AG04450 (cell line): ENCODE data around the gene EVC. TPM values are rescaled to one million over a fixed set of nuclear protein-coding genes. Genes with fewer than 3 reads are reported as not detected.

Experiments used
- CTCF ChIA-PET: fragments of 300-600, 350-600 bp; formaldehyde crosslinking; extraction: SDS; loops from one replicate; lab custom pipeline; 2022; ENCODE audit warnings: antibody characterized with exemption, inconsistent platforms; lab: Charles Lee
- POLR2A ChIA-PET: fragments of 350-600 bp; formaldehyde crosslinking; extraction: SDS; loops from one replicate; lab custom pipeline; 2021; ENCODE audit warnings: antibody characterized with exemption, inconsistent platforms; lab: Yijun Ruan, JAX
- DNase-seq: peaks from one replicate; pipeline ENCODE4 v3.0.0-alpha.2; 2011; ENCODE audit warnings: low read depth, low spot score
- H3K27ac ChIP-seq: one replicate; pipeline ENCODE4 v1.5.1; 2012; ENCODE audit warnings: low read depth, low read length, control low read depth
- H3K27me3 ChIP-seq: one replicate; pipeline ENCODE4 v1.6.0; 2012; ENCODE audit warnings: low read length; ENCODE audit not compliant: control insufficient read depth, insufficient read depth
- H3K4me3 ChIP-seq: 2 replicates; pipeline ENCODE4 v1.5.1; 2011; ENCODE audit warnings: mild to moderate bottlenecking, low read depth, low read length, control low read depth
- H3K9me3 ChIP-seq: 2 replicates; pipeline ENCODE4 v1.5.1; 2012; ENCODE audit warnings: low read length; ENCODE audit not compliant: control insufficient read depth, insufficient read depth
- polyA plus RNA-seq: library from polyadenylated mRNA; depleted of rRNA; stranded (reverse); fragments of >200 nt; gene quantifications from 2 replicates; pipeline ENCODE4 v1.2.3, GENCODE V29; 2011
- TF ChIP-seq, protein P1 (sequence below): IDR thresholded peaks from 2 replicates; pipeline ENCODE4 v1.5.1; 2011; ENCODE audit warnings: low read depth, low read length, control low read depth, inconsistent platforms

EVC gene
- polyA plus RNA-seq, 1 experiment: 11.5 TPM

DNA sequence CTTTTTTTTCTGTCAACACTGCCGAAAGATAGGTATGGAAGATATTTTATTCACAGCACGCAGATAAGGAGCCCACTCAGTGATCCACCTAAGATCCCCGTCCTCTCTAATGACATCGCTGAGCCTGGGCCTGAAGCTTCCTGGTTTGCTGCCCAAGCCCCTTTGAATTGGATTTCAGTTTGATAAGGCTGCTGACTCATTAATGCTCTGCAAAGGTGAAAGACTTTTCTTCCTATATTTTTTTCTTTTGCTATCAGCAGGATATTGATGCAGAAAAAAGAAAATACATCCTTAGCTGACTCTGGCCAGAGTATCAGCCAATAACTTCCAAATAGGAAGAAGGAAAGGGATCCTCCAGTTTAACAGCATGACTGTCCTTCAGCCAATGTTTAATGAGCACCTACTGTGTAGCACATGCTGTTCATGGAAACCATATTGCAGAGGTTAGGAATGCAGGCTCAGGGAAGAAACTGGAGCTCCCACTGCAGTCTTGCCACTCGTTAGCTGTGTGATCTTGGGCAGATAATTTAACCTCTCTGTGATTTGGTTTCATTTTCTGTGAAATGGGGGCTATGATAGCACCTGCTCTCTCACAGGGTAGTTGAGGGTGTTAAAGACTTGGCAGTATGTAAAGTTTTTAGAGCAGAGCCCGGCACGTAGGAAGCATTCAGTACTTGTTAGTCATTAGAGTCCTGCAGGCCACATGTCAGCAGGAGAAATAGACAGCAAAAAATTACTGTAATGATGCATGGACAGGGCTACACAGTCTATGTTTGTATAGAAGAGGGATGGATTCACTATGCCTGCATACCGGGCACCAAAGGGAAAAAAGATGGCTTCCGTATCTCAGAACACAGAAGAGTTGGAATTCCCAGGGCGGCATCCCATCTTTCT, 39.3 kb downstream of the EVC start:
- Histone ChIP-seq H3K9me3 (no peaks in the 10 kb centered on the region; the same call in 1 of the 2 replicates), H3K27me3 (no peaks in the 10 kb centered on the region), H3K27ac (peak overlapping the region; percentile 87), H3K4me3 (no peak overlapping the region)
- ChIA-PET CTCF (no interaction called here), POLR2A (interaction anchor here (1.1 to 1.2 kb wide), 3 partner anchors 14 to 42 kb away, joined by 3 to 5 read pairs (median 3); partner anchors contain the start of gene EVC2)
- TF ChIP-seq, protein P1, sequence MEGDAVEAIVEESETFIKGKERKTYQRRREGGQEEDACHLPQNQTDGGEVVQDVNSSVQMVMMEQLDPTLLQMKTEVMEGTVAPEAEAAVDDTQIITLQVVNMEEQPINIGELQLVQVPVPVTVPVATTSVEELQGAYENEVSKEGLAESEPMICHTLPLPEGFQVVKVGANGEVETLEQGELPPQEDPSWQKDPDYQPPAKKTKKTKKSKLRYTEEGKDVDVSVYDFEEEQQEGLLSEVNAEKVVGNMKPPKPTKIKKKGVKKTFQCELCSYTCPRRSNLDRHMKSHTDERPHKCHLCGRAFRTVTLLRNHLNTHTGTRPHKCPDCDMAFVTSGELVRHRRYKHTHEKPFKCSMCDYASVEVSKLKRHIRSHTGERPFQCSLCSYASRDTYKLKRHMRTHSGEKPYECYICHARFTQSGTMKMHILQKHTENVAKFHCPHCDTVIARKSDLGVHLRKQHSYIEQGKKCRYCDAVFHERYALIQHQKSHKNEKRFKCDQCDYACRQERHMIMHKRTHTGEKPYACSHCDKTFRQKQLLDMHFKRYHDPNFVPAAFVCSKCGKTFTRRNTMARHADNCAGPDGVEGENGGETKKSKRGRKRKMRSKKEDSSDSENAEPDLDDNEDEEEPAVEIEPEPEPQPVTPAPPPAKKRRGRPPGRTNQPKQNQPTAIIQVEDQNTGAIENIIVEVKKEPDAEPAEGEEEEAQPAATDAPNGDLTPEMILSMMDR: no peak
- DNase-seq: no peak

DNA sequence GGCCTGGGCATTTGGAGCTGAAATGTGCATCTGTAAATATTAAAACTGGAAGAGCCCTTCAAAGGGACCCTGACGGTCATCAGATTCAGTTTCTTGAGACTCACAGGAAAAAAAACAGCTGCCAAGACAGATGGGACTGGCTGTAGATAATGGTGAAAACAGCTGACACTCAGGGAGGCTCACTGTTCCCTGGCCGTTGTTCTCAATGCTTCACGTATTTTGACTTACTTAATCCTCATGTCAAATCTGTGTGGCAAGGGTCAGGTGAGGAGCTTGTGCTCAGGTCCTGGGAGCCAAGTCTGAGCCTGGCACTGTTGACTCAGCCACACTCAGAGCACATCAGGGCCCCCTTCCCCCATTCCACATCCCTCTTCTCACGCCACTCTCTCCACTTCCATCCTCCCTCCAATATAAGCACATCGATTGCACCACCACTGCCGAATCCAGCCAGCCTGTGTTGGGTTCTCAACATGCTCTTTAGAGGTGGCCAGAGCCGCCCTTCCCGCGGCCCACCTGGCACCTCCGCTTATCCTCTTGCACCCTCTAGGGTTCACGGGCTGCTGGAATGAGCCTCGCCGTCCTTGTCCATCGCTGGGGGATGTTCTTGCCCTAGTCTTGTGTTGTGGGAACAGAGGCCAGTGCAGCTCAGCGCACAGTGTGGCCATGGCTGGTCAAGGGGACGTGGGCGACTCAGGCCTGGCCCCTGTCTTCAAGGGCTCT, 40.1 kb downstream of the EVC start:
- no peaks in the 10 kb centered on the region; the same call in 1 of the 2 replicates for H3K9me3 ChIP-seq
- peak overlapping the region; percentile 87 for H3K27ac ChIP-seq
- TF ChIP-seq, protein P1: no peak
- no peak overlapping the region for H3K4me3 ChIP-seq
- DNase-seq: peak; percentile 61
- CTCF ChIA-PET: interaction anchor here (0.6 kb wide), 1 partner anchor 853 kb away, joined by 3 read pairs; no protein-coding TSS in a partner anchor
- no peaks in the 10 kb centered on the region for H3K27me3 ChIP-seq
- POLR2A ChIA-PET: interaction anchor here (1.1 to 1.2 kb wide), 3 partner anchors 15 to 43 kb away, joined by 3 to 5 read pairs (median 3); partner anchors contain the start of gene EVC2

DNA sequence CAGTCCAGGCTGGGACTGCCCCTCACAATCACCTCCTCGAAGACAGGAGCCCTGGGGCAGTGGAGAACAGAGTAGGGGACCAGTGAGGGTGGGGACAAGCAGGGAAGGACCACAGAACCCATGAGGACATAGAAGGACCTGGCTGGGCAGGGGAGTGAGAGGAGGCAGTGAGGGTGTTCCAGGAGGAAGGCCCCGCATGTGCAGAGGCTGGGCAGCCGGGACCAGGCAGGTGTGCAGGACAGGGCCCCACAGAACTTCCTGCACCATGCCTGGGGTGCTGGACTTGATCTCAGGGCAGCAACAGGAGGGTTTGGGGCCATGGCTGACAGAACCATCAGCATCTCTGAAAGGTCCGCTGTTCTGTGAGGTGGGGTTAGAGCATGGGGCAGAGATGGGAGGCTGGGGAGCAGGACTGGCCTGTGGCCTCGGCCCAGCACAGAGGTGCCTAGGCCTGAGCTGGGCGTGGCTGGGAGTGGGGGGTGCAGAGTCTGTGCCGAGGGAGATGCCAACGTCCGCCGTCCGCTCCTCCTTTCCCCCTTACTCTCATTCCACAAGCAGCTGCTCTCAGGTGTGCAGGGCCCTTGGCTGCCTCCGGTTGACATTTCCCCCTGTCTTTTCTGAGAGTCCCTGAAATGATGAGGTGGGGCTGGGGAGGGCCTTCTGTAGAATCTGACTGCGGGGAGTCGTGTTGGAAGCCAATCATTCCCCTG, 40.8 kb downstream of the EVC start:
- TF ChIP-seq, protein P1: no peak
- Histone ChIP-seq H3K27me3 (no peaks in the 10 kb centered on the region), H3K27ac (peak overlapping the region; percentile 87), H3K4me3 (no peak overlapping the region), H3K9me3 (peaks cover 1% of the 10 kb centered on the region; the same call in 1 of the 2 replicates)
- POLR2A ChIA-PET: interaction anchor here (1.1 kb wide), 1 partner anchor 43 kb away, joined by 5 read pairs; the partner anchor contains the start of gene EVC2
- DNase-seq: no peak
- CTCF ChIA-PET: interaction anchor here (0.6 kb wide), 1 partner anchor 853 kb away, joined by 3 read pairs; no protein-coding TSS in a partner anchor

GRCh38 chr4:5752376-5753184, 41.6 kb downstream of the EVC start:
- TF ChIP-seq, protein P1: no peak
- H3K27ac ChIP-seq: peak overlapping the region; percentile 87
- POLR2A ChIA-PET: interaction anchor here (0.8 kb wide), 1 partner anchor 44 kb away, joined by 3 read pairs; the partner anchor contains the start of gene EVC2

More at GRCh38 chr4:5752376-5753184, 41.6 kb downstream of the EVC start:
- Histone ChIP-seq H3K27me3 (no peaks in the 10 kb centered on the region), H3K4me3 (no peak overlapping the region), H3K9me3 (peaks cover 5% of the 10 kb centered on the region; the same call in 1 of the 2 replicates)
- CTCF ChIA-PET: no interaction called here
- no peak for DNase-seq
